Ovary (tissue), 1 donor: ENCODE data around the gene ANKRD1.

Source experiments
- EP300 ChIP-seq: sonication (generic); formaldehyde crosslinking; IDR thresholded peaks from one replicate; pipeline ENCODE4 v1.6.1; 2017; ENCODE audit warnings: antibody characterized with exemption
- POLR2A ChIP-seq: fragments of 450-650 bp; IDR thresholded peaks from one replicate; pipeline ENCODE4 v1.6.1; 2017; ENCODE audit warnings: antibody characterized with exemption, mild to moderate bottlenecking, moderate library complexity

DNA sequence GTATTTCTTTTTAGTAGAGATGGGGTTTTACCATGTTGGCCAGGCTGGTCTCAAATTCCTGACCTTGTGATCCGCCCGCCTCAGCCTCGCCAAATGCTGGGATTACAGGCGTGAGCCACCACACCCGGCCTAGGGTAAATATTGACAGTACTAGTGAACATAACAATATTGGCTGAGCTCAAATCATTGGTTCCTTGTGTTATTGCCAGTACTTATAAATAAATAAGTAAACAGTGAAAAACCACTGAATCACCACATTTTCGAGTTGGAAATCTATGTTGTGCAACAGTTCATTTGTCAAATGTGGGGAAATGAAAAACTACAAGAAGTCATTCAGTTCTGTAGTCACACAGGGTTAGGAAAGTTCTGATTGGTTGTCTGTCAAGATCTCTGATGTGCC is 33.3 kb downstream of the ANKRD1 start:
- TF ChIP-seq POLR2A (no peak), EP300 (no peak)
